SU-DHL-6 (cell line): ENCODE data around the gene KCNQ1OT1.

Experiments used
- EZH2phosphoT487 ChIP-seq: fragments of 200-600 bp; sonication (generic), shearing (Covaris generic); conservative IDR thresholded peaks from 2 replicates; pipeline ENCODE4 v1.6.1; 2018; ENCODE audit warnings: mild to moderate bottlenecking, antibody characterized with exemption, low read length, moderate library complexity, mixed read lengths
- TF ChIP-seq, protein P1 (sequence below): fragments of 200-600 bp; sonication (generic); IDR thresholded peaks from one replicate; pipeline ENCODE4 v1.5.1; 2017; ENCODE audit warnings: antibody characterized with exemption, mild to moderate bottlenecking, low read length, moderate library complexity; ENCODE audit not compliant: insufficient read depth, poor library complexity, severe bottlenecking

- TF ChIP-seq, protein P1, sequence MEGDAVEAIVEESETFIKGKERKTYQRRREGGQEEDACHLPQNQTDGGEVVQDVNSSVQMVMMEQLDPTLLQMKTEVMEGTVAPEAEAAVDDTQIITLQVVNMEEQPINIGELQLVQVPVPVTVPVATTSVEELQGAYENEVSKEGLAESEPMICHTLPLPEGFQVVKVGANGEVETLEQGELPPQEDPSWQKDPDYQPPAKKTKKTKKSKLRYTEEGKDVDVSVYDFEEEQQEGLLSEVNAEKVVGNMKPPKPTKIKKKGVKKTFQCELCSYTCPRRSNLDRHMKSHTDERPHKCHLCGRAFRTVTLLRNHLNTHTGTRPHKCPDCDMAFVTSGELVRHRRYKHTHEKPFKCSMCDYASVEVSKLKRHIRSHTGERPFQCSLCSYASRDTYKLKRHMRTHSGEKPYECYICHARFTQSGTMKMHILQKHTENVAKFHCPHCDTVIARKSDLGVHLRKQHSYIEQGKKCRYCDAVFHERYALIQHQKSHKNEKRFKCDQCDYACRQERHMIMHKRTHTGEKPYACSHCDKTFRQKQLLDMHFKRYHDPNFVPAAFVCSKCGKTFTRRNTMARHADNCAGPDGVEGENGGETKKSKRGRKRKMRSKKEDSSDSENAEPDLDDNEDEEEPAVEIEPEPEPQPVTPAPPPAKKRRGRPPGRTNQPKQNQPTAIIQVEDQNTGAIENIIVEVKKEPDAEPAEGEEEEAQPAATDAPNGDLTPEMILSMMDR, result no peak
- no peak for TF ChIP-seq EZH2phosphoT487
These were observed 68.6 kb downstream of the KCNQ1OT1 start for GRCh38 chr11:2631161-2631560.
